HG03066 (cell line): ENCODE results near the gene SLIT2.
A peak's percentile ranks its signal among the peaks of the same experiment; 100 is the strongest.

ENCODE experiments used
- ATAC-seq: cut with Tn5 transposase; IDR thresholded peaks from one replicate; pipeline ENCODE4 v1.9.1; 2021; ENCODE audit warnings: low read depth; ENCODE audit not compliant: unreplicated experiment

SLIT2 gene, protein sequence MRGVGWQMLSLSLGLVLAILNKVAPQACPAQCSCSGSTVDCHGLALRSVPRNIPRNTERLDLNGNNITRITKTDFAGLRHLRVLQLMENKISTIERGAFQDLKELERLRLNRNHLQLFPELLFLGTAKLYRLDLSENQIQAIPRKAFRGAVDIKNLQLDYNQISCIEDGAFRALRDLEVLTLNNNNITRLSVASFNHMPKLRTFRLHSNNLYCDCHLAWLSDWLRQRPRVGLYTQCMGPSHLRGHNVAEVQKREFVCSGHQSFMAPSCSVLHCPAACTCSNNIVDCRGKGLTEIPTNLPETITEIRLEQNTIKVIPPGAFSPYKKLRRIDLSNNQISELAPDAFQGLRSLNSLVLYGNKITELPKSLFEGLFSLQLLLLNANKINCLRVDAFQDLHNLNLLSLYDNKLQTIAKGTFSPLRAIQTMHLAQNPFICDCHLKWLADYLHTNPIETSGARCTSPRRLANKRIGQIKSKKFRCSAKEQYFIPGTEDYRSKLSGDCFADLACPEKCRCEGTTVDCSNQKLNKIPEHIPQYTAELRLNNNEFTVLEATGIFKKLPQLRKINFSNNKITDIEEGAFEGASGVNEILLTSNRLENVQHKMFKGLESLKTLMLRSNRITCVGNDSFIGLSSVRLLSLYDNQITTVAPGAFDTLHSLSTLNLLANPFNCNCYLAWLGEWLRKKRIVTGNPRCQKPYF (N-terminal part only)

GRCh38 chr4:20251796-20252655, at the start of gene SLIT2:
Gene SLIT2, plus strand, starts transcription at chr4:20251905. Its CDS starts 1,911 bp downstream, at chr4:20253816.
- ATAC-seq, result peak; percentile 68

GRCh38 chr4:20203508-20203907, 48.2 kb upstream of the SLIT2 start:
- ATAC-seq, result no peak

DNA sequence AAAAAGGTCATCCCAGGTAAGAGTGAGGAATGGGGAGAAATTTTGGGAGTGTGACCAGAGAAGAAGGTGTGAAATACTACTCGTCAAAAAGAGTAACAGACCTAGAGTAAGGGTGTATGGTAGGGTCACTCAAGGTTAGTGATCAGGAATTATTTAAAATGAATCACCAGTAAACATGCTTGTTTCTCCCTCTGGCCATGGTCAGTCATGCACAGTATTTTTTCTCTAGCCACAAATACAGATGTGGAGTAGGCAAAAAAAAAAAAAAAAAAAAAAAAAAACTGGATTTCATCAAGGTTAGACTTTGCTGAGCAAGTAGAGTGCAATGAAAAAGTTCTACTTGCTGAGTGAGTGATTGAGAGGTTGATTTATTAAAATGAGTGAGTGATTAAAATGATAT, 34.2 kb upstream of the SLIT2 start:
- ATAC-seq, result no peak

DNA sequence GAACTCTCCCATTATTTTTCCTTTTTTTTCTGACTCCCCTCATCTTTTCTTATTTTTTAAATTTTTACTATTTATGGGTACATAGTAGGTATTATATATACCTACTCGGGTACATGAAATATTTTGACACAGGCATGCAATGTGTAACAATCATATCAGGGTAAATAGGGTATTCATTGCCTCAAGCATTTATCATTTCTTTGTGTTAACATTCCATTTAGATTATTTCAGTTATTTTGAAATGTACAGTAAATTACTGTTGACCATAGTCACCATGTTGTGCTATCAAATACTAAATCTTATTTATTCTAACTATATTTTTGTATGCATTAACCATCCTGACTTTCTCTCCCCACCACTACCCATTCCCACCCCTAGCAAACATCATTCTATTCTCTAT, 33.8 kb upstream of the SLIT2 start:
- no peak for ATAC-seq

DNA sequence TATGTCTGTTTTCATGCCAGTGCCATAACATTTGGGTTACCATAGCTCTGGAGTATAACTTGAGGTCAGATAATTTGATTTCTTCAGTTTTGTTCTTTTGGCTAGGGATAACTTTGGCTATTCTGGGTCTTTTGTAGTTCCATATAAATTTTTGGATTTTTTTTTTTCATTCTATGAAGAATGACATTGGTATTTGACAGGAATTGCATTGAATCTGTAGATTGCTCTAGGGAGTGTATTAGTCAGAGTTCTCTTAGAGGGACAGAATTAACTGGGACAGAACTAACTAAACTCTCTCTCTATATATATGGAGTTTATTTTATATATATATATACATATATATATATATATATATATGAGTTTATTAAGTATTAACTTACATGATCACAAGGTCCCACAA, 32.2 kb upstream of the SLIT2 start:
- no peak for ATAC-seq

GRCh38 chr4:20237894-20238537, 13.7 kb upstream of the SLIT2 start:
- ATAC-seq, result no peak

DNA sequence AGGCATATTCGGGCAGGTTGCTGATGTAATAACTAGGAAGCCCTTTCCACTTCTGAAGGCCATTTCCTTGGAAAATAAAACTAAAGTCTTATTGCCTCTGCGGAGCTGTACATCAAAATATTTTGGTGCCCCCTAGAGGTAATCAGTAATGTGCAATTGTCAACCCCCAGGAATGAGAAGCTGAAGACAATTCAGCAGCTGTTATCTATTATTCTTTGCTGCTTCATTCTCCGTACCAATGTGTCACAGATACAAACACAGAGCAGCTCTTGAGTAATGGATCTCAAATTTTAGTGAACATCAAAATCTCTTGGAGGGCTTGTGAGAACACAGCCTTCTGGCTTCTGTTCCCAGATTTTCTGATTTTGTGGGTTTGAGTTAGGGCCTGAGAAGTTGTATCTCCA, 3.5 kb upstream of the SLIT2 start:
- ATAC-seq, result no peak

DNA sequence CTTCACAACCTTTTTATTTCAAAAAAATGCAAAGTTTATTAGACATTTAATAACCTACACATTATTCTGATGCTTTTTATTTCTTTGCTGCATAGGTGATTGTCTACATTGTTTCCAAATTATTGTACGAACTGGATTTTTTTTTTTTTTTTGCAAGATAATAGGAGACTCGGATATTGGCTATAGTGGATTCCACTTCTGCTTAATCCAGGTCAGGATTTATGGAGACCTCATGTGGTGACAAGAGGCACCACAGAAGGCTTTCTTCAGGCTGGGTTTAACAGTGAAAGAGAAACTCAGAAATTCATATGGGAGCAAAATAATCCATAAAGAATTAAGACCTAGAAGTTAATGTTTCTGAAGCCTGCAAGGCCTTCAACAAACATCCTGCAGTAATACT, 2.4 kb upstream of the SLIT2 start:
- ATAC-seq, result no peak

DNA sequence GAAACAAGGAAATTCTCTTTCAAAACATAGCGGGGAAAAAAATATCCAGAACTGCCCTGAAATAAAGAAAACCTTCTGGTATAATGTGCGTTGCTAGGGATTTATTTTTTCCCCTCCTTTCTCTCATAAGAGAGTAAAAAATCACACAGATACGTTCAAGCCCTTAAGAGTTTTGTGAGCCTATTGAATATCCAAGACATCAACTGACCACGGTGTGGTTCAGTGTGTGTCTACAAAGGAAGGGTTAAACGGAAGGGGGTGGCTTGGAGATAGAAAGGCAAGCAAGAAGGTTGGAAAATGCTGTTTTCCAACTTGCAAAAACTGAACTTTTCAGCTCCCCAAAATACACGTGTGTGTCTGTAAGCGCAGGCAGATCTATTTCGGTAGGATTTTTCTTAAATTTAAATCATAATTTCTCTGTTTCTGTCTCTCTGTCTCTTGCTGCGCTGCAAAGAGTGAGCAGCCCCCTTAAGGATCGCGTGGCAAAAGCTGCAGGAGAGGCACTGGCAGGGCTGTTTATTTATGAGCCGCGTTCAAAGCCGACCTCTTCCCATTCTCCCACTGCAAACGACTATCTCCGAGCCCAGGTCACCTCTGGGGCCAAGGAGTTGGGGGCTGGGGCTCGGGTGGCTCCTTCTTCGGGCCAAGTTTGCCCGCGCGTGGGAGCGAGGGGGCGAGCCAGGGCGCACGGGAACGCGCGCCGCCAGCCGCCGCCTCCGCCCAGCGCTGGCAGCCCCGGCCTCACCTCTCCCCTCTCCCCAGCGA, 492 bp upstream of the SLIT2 start:
- no peak for ATAC-seq

DNA sequence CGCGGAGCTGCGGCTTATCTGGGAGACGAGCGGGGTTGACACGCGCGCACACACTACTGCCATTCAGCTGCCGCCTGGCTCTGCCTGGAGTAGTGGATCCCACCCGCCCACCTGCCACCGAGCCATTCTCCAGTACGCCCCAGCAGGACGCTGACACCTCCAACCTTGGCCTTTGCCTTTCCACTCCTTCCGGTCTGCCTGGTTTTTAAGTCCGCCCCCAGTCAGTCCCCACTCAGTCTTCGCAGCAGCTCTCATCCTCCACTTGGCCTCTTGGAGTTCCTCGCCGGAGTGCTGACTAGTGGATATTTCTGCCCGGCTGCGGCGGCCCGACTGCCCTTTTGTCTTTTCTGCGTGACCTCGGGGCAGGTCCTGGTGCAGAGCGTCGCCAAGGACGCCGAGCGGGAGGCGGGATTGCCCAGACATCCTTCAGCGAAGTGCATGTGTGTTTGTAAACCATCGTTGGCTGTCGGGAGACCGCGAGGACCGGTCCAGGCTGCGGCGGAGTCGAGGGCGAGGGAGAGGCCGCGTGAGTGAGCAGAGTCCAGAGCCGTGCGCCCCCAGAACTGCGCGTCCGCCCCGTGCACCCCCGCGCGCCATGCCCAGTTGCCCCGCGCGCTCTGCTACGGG, 1.1 kb downstream of the SLIT2 start:
- ATAC-seq, result no peak

GRCh38 chr4:20253283-20253734, 1.6 kb downstream of the SLIT2 start:
- no peak for ATAC-seq

DNA sequence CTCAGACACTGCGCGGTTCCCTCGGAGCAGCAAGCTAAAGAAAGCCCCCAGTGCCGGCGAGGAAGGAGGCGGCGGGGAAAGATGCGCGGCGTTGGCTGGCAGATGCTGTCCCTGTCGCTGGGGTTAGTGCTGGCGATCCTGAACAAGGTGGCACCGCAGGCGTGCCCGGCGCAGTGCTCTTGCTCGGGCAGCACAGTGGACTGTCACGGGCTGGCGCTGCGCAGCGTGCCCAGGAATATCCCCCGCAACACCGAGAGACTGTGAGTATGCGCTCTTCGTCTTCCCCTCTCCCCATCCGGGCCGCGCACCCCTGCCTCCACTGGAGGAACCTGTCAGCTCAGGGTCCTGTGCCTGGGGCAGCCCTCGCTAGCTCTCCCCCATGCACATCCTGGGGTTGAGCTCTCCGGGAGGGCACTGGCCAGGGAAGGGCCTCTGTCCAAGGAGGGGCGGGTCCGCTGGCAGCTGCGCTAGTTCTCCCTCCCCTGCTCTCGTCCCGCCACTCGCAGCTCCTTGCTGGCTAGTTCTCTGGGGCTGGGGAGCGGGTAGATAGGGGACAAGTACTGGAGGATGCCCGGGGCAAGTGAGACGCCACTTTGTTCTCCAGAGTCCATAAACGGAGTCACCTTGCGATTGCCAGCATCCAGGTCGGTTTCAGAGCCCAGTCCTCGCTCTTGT, 2.2 kb downstream of the SLIT2 start:
- no peak for ATAC-seq

DNA sequence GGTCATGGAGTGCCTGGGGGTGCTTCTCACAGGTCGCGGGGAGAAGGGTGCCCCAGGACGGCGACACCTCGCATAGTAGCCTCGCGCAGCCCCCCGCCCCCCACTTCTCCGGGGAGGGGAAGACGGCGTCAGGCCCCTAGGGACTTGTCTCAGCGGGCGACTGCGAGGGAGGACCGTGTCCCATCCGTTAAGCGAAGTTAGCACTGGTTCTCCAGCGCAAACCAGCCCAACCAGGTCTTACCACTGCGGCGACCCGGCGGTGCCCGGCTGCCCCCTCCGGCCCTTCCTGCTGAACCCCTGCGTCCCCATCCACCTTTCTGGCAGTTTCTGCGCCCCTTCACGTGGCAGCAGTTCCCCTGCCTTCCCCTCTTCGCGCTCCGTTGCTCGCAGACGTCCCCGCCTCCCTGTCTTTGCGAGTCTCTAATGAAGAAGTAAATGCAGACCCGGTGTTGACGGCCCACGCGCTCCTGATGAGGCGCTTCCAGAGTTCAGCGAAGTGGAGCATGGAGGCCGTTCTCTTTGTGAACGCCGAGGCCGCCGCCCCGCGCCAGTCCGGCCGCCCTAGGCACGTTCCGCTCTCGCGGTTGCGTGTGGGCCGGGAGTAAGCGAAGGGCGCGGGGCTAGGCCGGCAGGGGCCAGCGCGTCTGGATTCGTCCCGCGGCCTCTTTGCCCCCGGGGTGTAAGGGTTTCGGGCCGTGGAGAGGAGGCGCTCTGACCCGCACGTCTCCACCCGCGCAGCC, 3.0 kb downstream of the SLIT2 start:
- ATAC-seq, result no peak

- no peak for ATAC-seq
Measured at GRCh38 chr4:20255251-20255586, 3.5 kb downstream of the SLIT2 start.

DNA sequence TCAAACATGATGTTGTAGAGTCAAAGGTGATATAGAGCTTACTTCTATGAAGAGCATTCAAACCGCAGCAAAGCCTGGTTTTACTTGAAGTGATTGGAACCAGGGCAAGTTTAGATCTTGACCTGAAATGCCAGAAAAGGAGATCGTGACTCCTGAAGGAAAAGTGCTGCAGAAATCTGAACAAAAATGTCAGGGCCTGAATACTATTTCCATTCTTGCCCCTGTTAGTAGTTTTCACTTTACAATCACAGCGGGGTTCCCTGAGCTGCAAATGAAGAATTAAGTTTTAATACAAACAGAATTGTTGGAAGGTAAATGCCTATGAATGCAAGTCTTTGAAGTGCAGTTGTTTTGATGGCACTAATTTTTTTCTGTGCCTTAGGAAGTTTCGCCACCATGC, 4.1 kb downstream of the SLIT2 start:
- no peak for ATAC-seq

DNA sequence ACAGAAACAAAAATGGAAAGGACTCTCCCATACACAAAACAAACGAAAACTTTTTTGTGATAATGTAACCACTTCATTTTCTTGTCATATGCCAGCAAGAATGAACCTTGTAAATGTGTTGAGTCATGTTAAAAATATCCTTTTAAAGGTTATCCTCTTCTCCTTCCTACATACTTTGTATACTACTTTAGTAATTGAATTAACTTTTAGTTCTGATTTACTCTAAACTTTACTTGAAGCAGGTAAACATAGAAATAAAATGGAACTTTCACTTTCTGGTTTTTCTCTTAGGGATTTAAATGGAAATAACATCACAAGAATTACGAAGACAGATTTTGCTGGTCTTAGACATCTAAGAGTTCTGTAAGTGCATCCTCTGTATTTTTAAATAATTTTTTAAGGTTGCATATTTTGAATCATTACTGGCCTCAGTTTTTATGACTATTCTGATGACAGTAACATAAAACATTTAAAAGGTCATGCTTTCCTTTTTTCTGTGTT, 4.7 kb downstream of the SLIT2 start:
- no peak for ATAC-seq

- no peak for ATAC-seq
Measured at GRCh38 chr4:20259707-20260106, 8.0 kb downstream of the SLIT2 start.

DNA sequence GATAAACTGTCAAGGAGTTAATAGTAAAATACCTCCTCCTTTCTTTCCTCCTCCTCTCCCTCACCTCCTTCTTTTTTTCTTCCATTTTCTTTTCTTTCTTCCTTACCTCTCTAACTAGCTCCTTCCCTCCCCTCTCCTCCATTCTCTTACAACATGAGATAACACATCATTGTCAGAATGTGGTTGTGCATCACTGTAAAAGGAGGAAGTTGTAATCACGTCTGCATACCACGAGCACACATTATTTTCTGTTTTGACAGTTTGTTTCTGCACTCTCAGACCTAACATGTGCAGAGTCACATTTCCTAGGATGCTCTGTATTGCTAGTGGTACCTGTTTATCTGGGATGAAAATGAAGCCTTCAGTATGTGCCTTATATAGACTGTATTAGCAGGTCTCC, 9.1 kb downstream of the SLIT2 start:
- no peak for ATAC-seq
